Keratinocyte (primary cell): ENCODE data around the gene OR1F1.

Experiments used
- CTCF ChIP-seq, 3 experiments: IDR thresholded peaks in 1 of 3; conservative IDR thresholded peaks in 1 of 3; optimal IDR thresholded peaks in 1 of 3; 2 replicates in 2 of 3; 3 replicates in 1 of 3; pipeline versions ENCODE3 to v1.5.1; 2011; ENCODE audit warnings: low read length in 3 of 3, mild to moderate bottlenecking in 3 of 3, moderate library complexity in 2 of 3, control low read depth in 1 of 3, inconsistent platforms in 1 of 3; ENCODE audit not compliant: insufficient read depth in 2 of 3; ENCODE audit errors: extremely low read depth in 1 of 3
- EZH2 ChIP-seq: IDR thresholded peaks from one replicate; pipeline ENCODE4 v1.6.1; 2012; ENCODE audit warnings: inconsistent platforms, mild to moderate bottlenecking, low read length, moderate library complexity

DNA sequence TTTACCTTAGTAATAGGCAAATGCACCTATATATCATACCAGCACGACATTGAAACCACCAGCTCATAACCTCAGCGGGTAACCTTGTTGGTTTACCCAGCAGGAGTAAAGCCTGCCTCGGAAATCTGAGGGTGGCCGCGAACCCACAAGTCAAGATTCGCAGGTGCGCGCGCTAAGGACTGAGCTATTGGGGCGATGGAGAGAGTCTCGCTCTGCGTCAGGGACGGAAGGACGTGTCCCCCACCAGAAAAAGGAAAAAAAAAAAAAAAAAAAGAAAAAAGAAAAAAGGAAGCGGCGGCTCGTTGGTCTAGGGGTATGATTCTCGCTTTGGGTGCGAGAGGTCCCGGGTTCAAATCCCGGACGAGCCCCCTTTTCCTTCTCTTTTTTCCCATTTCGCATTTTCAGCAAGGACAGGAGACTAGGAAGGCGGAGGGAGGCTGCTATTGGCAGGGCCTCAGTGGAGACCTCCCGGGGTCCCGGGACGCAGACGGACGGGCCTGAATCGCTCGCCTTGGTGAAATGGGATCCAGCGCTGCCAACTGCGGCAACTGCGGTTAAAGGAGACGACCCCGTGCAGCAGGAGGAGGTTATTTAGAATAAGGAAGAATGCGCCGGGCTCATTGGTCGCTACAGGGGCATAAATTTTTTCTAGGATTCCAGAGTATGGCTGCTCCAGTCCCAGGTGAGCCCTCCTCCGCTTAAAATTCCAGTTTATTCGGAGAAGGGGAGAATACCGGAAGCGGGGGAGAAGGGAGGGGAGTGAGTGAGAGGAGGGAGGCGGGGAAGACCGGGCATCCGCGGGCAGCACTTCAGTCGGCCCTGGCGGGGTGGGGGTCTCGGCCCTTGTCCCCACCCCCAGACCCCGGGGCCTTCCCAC, at the start of gene OR1F1:
- TF ChIP-seq CTCF (optimal IDR thresholded peaks at IDR 0.05 in 1 of 3, IDR thresholded peaks at IDR 0.05 in 1 of 3, conservative IDR thresholded peaks at IDR 0.05 in 1 of 3; ENCODE audit: extremely low read depth in 1 of 3, insufficient read depth in 2 of 3, low read length in 3 of 3): no peak
- TF ChIP-seq EZH2: no peak
